ENCODE results near the gene MTOR. TPM values are rescaled to one million over a fixed set of nuclear protein-coding genes. Genes with fewer than 3 reads are reported as not detected.
A peak's percentile ranks its signal among the peaks of the same experiment; 100 is the strongest.

MTOR gene
- total RNA-seq, 1 experiment from 2014 or later, result 48.0 TPM

GRCh38 chr1:11158720-11159321, 103.5 kb downstream of the MTOR start:
- TF ChIP-seq CTCF (conservative IDR thresholded peaks at IDR 0.05; ENCODE audit: low read depth, low read length), result no peak
- TF ChIP-seq EZH2phosphoT487 (IDR thresholded peaks at IDR 0.05; ENCODE audit: borderline replicate concordance, low read length), result no peak
- TF ChIP-seq EZH2 (IDR thresholded peaks at IDR 0.05; ENCODE audit: low read length, unreplicated experiment), result no peak
- H3K27ac ChIP-seq (ENCODE audit: low read length), result peak overlapping the region; percentile 86

GRCh38 chr1:11158291-11158690, 104.1 kb downstream of the MTOR start:
- peaks cover 12% of the 10 kb centered on the region for H3K36me3 ChIP-seq (ENCODE audit: low read depth, low read length)
- H3K9ac ChIP-seq (ENCODE audit: low read length), result peak overlapping the region; percentile 56
- 0 out of 2 replicates have a peak, but pooled peaks cover 6% of the 10 kb centered on the region for H3K79me2 ChIP-seq (ENCODE audit: low read length)
- peak overlapping the region; percentile 86 for H3K27ac ChIP-seq (ENCODE audit: low read length)
- no TSS peak for BruUV-seq (replicated peaks)
- no peaks in the 10 kb centered on the region for H3K9me2 ChIP-seq (replicated peaks; ENCODE audit: low read length)
- H2AFZ ChIP-seq (ENCODE audit: low read length), result no peak overlapping the region
- H3K9me3 ChIP-seq (ENCODE audit: low read length), result no peaks in the 10 kb centered on the region
- peak; percentile 23; the same call in 1 of the 2 replicates for ATAC-seq
- intact Hi-C loops (cut with micrococcal nuclease), result loop anchor here (1.0 to 2.0 kb wide), 2 partner anchors 24 to 59 kb away; partner anchors contain the start of gene EXOSC10
- ChIA-PET CTCF (interaction anchor here (0.8 to 1.2 kb wide), 3 partner anchors 11 to 60 kb away, joined by 3 to 10 read pairs (median 4); no protein-coding TSS in a partner anchor), POLR2A (ENCODE audit: unreplicated experiment) (no interaction called here)
- peaks cover 12% of the 10 kb centered on the region for H3F3A ChIP-seq (ENCODE audit: low read length, unreplicated experiment)
- peak; percentile 43 for DNase-seq
- no peaks in the 10 kb centered on the region for H3K27me3 ChIP-seq (ENCODE audit: low read length)
- no peaks in the 10 kb centered on the region for H4K20me1 ChIP-seq (ENCODE audit: low read length)
- H3K4me2 ChIP-seq (ENCODE audit: low read length), result peak overlapping the region; percentile 60
- peak; percentile 37; the same call in 1 of the 2 replicates for TF ChIP-seq CTCF (conservative IDR thresholded peaks at IDR 0.05; ENCODE audit: low read depth, low read length)
- no peak for TF ChIP-seq EZH2 (IDR thresholded peaks at IDR 0.05; ENCODE audit: low read length, unreplicated experiment)
- TF ChIP-seq EZH2phosphoT487 (IDR thresholded peaks at IDR 0.05; ENCODE audit: borderline replicate concordance, low read length), result no peak
- H3K4me3 ChIP-seq (ENCODE audit: low read length), result peak overlapping the region; percentile 8; the same call in 1 of the 2 replicates
- peaks cover 39% of the 10 kb centered on the region for H3K4me1 ChIP-seq (ENCODE audit: insufficient read depth, low read length)

More at GRCh38 chr1:11158720-11159321, 103.5 kb downstream of the MTOR start:
- Histone ChIP-seq H3K36me3 (ENCODE audit: low read depth, low read length) (peaks cover 12% of the 10 kb centered on the region), H4K20me1 (ENCODE audit: low read length) (no peaks in the 10 kb centered on the region), H2AFZ (ENCODE audit: low read length) (no peak overlapping the region), H3F3A (ENCODE audit: low read length, unreplicated experiment) (peaks cover 12% of the 10 kb centered on the region), H3K9me3 (ENCODE audit: low read length) (no peaks in the 10 kb centered on the region), H3K79me2 (ENCODE audit: low read length) (0 out of 2 replicates have a peak, but pooled peaks cover 6% of the 10 kb centered on the region), H3K9ac (ENCODE audit: low read length) (no peak overlapping the region), H3K4me2 (ENCODE audit: low read length) (peak overlapping the region; percentile 60), H3K4me1 (ENCODE audit: insufficient read depth, low read length) (peaks cover 39% of the 10 kb centered on the region), H3K4me3 (ENCODE audit: low read length) (no peak overlapping the region), H3K9me2 (replicated peaks; ENCODE audit: low read length) (no peaks in the 10 kb centered on the region), H3K27me3 (ENCODE audit: low read length) (no peaks in the 10 kb centered on the region)
- DNase-seq, result peak; percentile 92
- peak; percentile 77 for ATAC-seq
- intact Hi-C loops (cut with micrococcal nuclease), result loop anchor here (1.0 to 2.0 kb wide), 2 partner anchors 25 to 60 kb away; partner anchors contain the start of gene EXOSC10
- CTCF ChIA-PET, result interaction anchor here (0.8 to 1.2 kb wide), 3 partner anchors 11 to 61 kb away, joined by 3 to 10 read pairs (median 4); no protein-coding TSS in a partner anchor
- POLR2A ChIA-PET (ENCODE audit: unreplicated experiment), result interaction anchor here (0.5 kb wide), 2 partner anchors 12 to 750 kb away, joined by 3 read pairs; no protein-coding TSS in a partner anchor
- no TSS peak for BruUV-seq (replicated peaks)
